Smooth muscle cell (in vitro differentiated cells): ENCODE results near the gene CBARP. TPM values are rescaled to one million over a fixed set of nuclear protein-coding genes. Genes with fewer than 3 reads are reported as not detected.

ENCODE experiments used
- DNase-seq: peaks from one replicate; lab custom pipeline; 2025; ENCODE audit not compliant: unreplicated experiment; lab: John Stamatoyannopoulos, UW
- H2AFZ ChIP-seq: fragments of 200-600 bp; sonication (generic); 2 replicates; pipeline ENCODE4 v1.6.0; 2016; ENCODE audit warnings: antibody characterized with exemption, low read depth, mild to moderate bottlenecking
- H3F3A ChIP-seq: fragments of 200-600 bp; sonication (generic); 2 replicates; pipeline ENCODE4 v1.6.0; 2017; ENCODE audit warnings: antibody characterized with exemption, low read depth
- H3K27ac ChIP-seq: fragments of 200-600 bp; sonication (generic); 2 replicates; pipeline ENCODE4 v1.5.1; 2016; ENCODE audit warnings: low read depth, mild to moderate bottlenecking
- H3K27me3 ChIP-seq: fragments of 200-600 bp; sonication (generic); 2 replicates; pipeline ENCODE4 v1.6.1; 2016; ENCODE audit warnings: low read depth, mild to moderate bottlenecking
- H3K36me3 ChIP-seq: fragments of 200-600 bp; sonication (generic); 2 replicates; pipeline ENCODE4 v1.5.1; 2016; ENCODE audit warnings: low read depth
- H3K4me1 ChIP-seq: fragments of 200-600 bp; sonication (generic); 2 replicates; pipeline ENCODE4 v1.5.1; 2016; ENCODE audit warnings: low read depth
- H3K4me2 ChIP-seq: fragments of 200-600 bp; sonication (generic); 2 replicates; pipeline ENCODE4 v1.6.0; 2016; ENCODE audit warnings: mild to moderate bottlenecking
- H3K4me3 ChIP-seq: fragments of 200-600 bp; sonication (generic); 2 replicates; pipeline ENCODE4 v1.5.1; 2016; ENCODE audit warnings: mild to moderate bottlenecking
- H3K79me2 ChIP-seq: fragments of 200-600 bp; sonication (generic); 2 replicates; pipeline ENCODE4 v1.6.0; 2016; ENCODE audit warnings: low read depth, mild to moderate bottlenecking
- H3K9ac ChIP-seq: fragments of 200-600 bp; sonication (generic); 2 replicates; pipeline ENCODE4 v1.6.0; 2016; ENCODE audit warnings: low read depth
- H3K9me3 ChIP-seq: fragments of 200-600 bp; sonication (generic); replicated peaks from 2 replicates; pipeline ENCODE4 v1.5.1; 2016; ENCODE audit warnings: low read depth
- H4K20me1 ChIP-seq: fragments of 200-600 bp; sonication (generic); 2 replicates; pipeline ENCODE4 v1.6.0; 2016; ENCODE audit warnings: low read depth
- WGBS: methylation state at CpG from one replicate; pipeline ENCODE4 v1.1.7; 2016; ENCODE audit warnings: low lambda C conversion rate; 5-methylcytosine and 5-hydroxymethylcytosine counted together
- polyA plus RNA-seq: library from polyadenylated mRNA; unstranded; fragments of >200 nt; fragmentation: Nextera tagmentation; extraction: Ambion mirVana; gene quantifications from 2 replicates; pipeline ENCODE4 v1.2.1, GENCODE V29; 2016
- total RNA-seq: library from RNA; depleted of rRNA; stranded (reverse); fragments of >200 nt; gene quantifications from 2 replicates; pipeline ENCODE4 v1.2.3, GENCODE V29; 2014
- TF ChIP-seq, protein P1 (sequence below): fragments of 200-600 bp; sonication (generic); IDR thresholded peaks from 2 replicates; pipeline ENCODE4 v1.5.1; 2017; ENCODE audit warnings: borderline replicate concordance, mild to moderate bottlenecking, antibody characterized with exemption; ENCODE audit not compliant: insufficient read depth, poor library complexity, severe bottlenecking

Gene CBARP
- total and polyA plus RNA-seq, 2 experiments from 2014 or later = 2.7 to 10.5 TPM

GRCh38 chr19:1256646-1257474 is 19.1 kb upstream of the CBARP start:
- Histone ChIP-seq H3K27me3 (no peaks in the 10 kb centered on the region), H2AFZ (no peak overlapping the region), H3K4me3 (no peak overlapping the region), H3K27ac (peak overlapping the region; percentile 74), H3K79me2 (peaks cover 60% of the 10 kb centered on the region), H3K9ac (no peak overlapping the region), H4K20me1 (peaks cover 79% of the 10 kb centered on the region), H3K4me1 (peaks cover 27% of the 10 kb centered on the region), H3K9me3 (no peaks in the 10 kb centered on the region), H3K36me3 (no peaks in the 10 kb centered on the region), H3K4me2 (no peak overlapping the region), H3F3A (peaks cover 65% of the 10 kb centered on the region)
- TF ChIP-seq, protein P1, sequence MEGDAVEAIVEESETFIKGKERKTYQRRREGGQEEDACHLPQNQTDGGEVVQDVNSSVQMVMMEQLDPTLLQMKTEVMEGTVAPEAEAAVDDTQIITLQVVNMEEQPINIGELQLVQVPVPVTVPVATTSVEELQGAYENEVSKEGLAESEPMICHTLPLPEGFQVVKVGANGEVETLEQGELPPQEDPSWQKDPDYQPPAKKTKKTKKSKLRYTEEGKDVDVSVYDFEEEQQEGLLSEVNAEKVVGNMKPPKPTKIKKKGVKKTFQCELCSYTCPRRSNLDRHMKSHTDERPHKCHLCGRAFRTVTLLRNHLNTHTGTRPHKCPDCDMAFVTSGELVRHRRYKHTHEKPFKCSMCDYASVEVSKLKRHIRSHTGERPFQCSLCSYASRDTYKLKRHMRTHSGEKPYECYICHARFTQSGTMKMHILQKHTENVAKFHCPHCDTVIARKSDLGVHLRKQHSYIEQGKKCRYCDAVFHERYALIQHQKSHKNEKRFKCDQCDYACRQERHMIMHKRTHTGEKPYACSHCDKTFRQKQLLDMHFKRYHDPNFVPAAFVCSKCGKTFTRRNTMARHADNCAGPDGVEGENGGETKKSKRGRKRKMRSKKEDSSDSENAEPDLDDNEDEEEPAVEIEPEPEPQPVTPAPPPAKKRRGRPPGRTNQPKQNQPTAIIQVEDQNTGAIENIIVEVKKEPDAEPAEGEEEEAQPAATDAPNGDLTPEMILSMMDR = no peak
- no peak for DNase-seq
- 94% methylated on average over 45 of the region's 46 CpGs for WGBS

- Histone ChIP-seq H3F3A (peaks cover 71% of the 10 kb centered on the region), H3K4me1 (peaks cover 19% of the 10 kb centered on the region), H3K9ac (no peak overlapping the region), H4K20me1 (peaks cover 93% of the 10 kb centered on the region), H3K4me3 (no peak overlapping the region), H3K9me3 (no peaks in the 10 kb centered on the region), H3K36me3 (no peaks in the 10 kb centered on the region), H3K4me2 (no peak overlapping the region), H3K27me3 (no peaks in the 10 kb centered on the region), H2AFZ (no peak overlapping the region), H3K79me2 (peaks cover 73% of the 10 kb centered on the region), H3K27ac (peak overlapping the region; percentile 97)
- no peak for DNase-seq
- TF ChIP-seq, protein P1 = no peak
- 95% methylated on average over 47 of the region's 52 CpGs for whole genome bisulfite sequencing
Observed at GRCh38 chr19:1255186-1256161, 17.7 kb upstream of the CBARP start.

GRCh38 chr19:1254530-1255185 is 16.9 kb upstream of the CBARP start:
- TF ChIP-seq, protein P1 = no peak
- no peak overlapping the region for H2AFZ ChIP-seq
- H3K27me3 ChIP-seq = no peaks in the 10 kb centered on the region
- peaks cover 95% of the 10 kb centered on the region for H4K20me1 ChIP-seq
- WGBS = 97% methylated on average over 20 of the region's 20 CpGs
- no peak for DNase-seq
- no peak overlapping the region for H3K4me3 ChIP-seq
- H3K4me1 ChIP-seq = peaks cover 13% of the 10 kb centered on the region
- peak overlapping the region; percentile 97 for H3K27ac ChIP-seq
- no peaks in the 10 kb centered on the region for H3K36me3 ChIP-seq
- H3K9ac ChIP-seq = no peak overlapping the region
- H3K9me3 ChIP-seq = no peaks in the 10 kb centered on the region
- peaks cover 78% of the 10 kb centered on the region for H3K79me2 ChIP-seq
- H3F3A ChIP-seq = peaks cover 63% of the 10 kb centered on the region
- H3K4me2 ChIP-seq = no peak overlapping the region
